Activated B cell treated with CpG ODN at 0.5 μM for 24 hours (primary cell): ENCODE measurements around the gene SLC12A7. TPM values are rescaled to one million over a fixed set of nuclear protein-coding genes. Genes with fewer than 3 reads are reported as not detected.

ENCODE experiments used
- ATAC-seq: fragments of 200-7000 bp; cut with Tn5 transposase; one replicate; pipeline ENCODE4 v1.10.0; 2021; ENCODE audit warnings: low read depth, mild to moderate bottlenecking, moderate library complexity
- CTCF ChIA-PET: fragments of 350-600 bp; sonication (Branson Sonifier 250); formaldehyde crosslinking; loops from one replicate; lab custom pipeline; 2021; ENCODE audit warnings: antibody characterized with exemption; lab: Charles Lee
- POLR2A ChIA-PET: fragments of 350-600 bp; sonication (Branson Sonifier 250); formaldehyde crosslinking; loops from one replicate; lab custom pipeline; 2021; ENCODE audit warnings: antibody characterized with exemption; lab: Charles Lee
- DNase-seq: peaks from one replicate; pipeline ENCODE4 v3.0.0; 2022
- H3K27ac Mint-ChIP-seq: one replicate; pipeline ENCODE4 v1.8.0; 2020; ENCODE audit warnings: mixed read lengths
- H3K27me3 Mint-ChIP-seq: one replicate; pipeline ENCODE4 v1.8.0; 2021; ENCODE audit warnings: mixed read lengths
- H3K36me3 Mint-ChIP-seq: one replicate; pipeline ENCODE4 v1.8.0; 2021; ENCODE audit warnings: low read depth, mixed read lengths
- H3K4me1 Mint-ChIP-seq: one replicate; pipeline ENCODE4 v1.8.0; 2021; ENCODE audit warnings: mixed read lengths
- H3K4me3 Mint-ChIP-seq: one replicate; pipeline ENCODE4 v1.8.0; 2020; ENCODE audit warnings: mild to moderate bottlenecking, mixed read lengths
- H3K9me3 Mint-ChIP-seq: one replicate; pipeline ENCODE4 v1.8.0; 2020; ENCODE audit warnings: mixed read lengths
- intact Hi-C: fragments of 100-400 bp; cut with micrococcal nuclease; formaldehyde crosslinking; loops from one replicate; pipeline ENCODE4 v1.15.1; 2024
- total RNA-seq: library from RNA; stranded (reverse); gene quantifications from 2 replicates; pipeline ENCODE4 v1.2.3, GENCODE V29; 2022
- TF ChIP-seq, protein P1 (sequence below): fragments of 200-600 bp; IDR thresholded peaks from one replicate; pipeline ENCODE4 v1.8.0; 2022; ENCODE audit warnings: antibody characterized with exemption, mild to moderate bottlenecking

Gene SLC12A7
- total RNA-seq, 1 donor from 2014 or later, result 23.3 TPM

DNA sequence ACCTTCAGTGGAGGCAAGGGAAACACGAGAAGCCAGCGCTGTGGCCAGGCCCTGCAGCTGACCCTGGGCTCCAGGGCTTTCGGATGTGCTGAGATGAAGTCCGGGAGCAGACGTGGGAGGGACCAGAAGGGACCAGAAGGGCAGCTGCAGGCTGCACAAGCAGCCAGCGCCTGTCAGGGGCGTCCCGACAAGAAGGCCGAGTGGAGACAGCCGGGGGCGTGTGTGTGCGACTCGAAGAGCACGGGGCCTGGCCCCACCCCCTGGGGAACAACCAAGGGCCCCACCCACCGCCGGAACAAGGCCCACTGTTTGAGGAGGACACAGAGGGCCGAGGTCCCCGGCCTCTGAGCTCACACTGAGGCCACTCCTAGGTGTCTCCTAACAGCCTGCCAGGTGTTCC, 31.4 kb downstream of the SLC12A7 start:
- ATAC-seq (no peak), DNase-seq (no peak)
- no peak overlapping the region for H3K4me3 Mint-ChIP-seq
- peaks cover 30% of the 10 kb centered on the region for H3K36me3 Mint-ChIP-seq
- TF ChIP-seq, protein P1, sequence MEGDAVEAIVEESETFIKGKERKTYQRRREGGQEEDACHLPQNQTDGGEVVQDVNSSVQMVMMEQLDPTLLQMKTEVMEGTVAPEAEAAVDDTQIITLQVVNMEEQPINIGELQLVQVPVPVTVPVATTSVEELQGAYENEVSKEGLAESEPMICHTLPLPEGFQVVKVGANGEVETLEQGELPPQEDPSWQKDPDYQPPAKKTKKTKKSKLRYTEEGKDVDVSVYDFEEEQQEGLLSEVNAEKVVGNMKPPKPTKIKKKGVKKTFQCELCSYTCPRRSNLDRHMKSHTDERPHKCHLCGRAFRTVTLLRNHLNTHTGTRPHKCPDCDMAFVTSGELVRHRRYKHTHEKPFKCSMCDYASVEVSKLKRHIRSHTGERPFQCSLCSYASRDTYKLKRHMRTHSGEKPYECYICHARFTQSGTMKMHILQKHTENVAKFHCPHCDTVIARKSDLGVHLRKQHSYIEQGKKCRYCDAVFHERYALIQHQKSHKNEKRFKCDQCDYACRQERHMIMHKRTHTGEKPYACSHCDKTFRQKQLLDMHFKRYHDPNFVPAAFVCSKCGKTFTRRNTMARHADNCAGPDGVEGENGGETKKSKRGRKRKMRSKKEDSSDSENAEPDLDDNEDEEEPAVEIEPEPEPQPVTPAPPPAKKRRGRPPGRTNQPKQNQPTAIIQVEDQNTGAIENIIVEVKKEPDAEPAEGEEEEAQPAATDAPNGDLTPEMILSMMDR, result no peak
- H3K9me3 Mint-ChIP-seq, result no peaks in the 10 kb centered on the region
- ChIA-PET POLR2A (no interaction called here), CTCF (no interaction called here)
- H3K4me1 Mint-ChIP-seq, result no peaks in the 10 kb centered on the region
- intact Hi-C loops, result no loop called here
- no peak overlapping the region for H3K27ac Mint-ChIP-seq
- no peaks in the 10 kb centered on the region for H3K27me3 Mint-ChIP-seq

GRCh38 chr5:1079961-1080360, 31.9 kb downstream of the SLC12A7 start:
- no peak for ATAC-seq
- intact Hi-C loops, result no loop called here
- POLR2A ChIA-PET, result no interaction called here
- Mint-ChIP-seq H3K27me3 (no peaks in the 10 kb centered on the region), H3K27ac (no peak overlapping the region), H3K4me1 (no peaks in the 10 kb centered on the region), H3K4me3 (no peak overlapping the region), H3K9me3 (no peaks in the 10 kb centered on the region), H3K36me3 (peaks cover 30% of the 10 kb centered on the region)
- DNase-seq, result no peak
- TF ChIP-seq, protein P1, result no peak
- CTCF ChIA-PET, result no interaction called here

- DNase-seq, result no peak
- Mint-ChIP-seq H3K4me3 (no peak overlapping the region), H3K27ac (no peak overlapping the region), H3K36me3 (peaks cover 26% of the 10 kb centered on the region), H3K4me1 (no peaks in the 10 kb centered on the region), H3K27me3 (no peaks in the 10 kb centered on the region), H3K9me3 (no peaks in the 10 kb centered on the region)
- ATAC-seq, result no peak
- intact Hi-C loops, result no loop called here
- ChIA-PET CTCF (no interaction called here), POLR2A (no interaction called here)
- TF ChIP-seq, protein P1, result no peak
Measured at GRCh38 chr5:1079486-1079885, 32.4 kb downstream of the SLC12A7 start.

GRCh38 chr5:1078851-1079250, 33.0 kb downstream of the SLC12A7 start:
- intact Hi-C loops, result no loop called here
- DNase-seq (no peak), ATAC-seq (no peak)
- H3K9me3 Mint-ChIP-seq, result no peaks in the 10 kb centered on the region
- H3K27ac Mint-ChIP-seq, result no peak overlapping the region
- ChIA-PET POLR2A (no interaction called here), CTCF (no interaction called here)
- no peaks in the 10 kb centered on the region for H3K27me3 Mint-ChIP-seq
- TF ChIP-seq, protein P1, result no peak
- no peak overlapping the region for H3K4me3 Mint-ChIP-seq
- H3K4me1 Mint-ChIP-seq, result no peaks in the 10 kb centered on the region
- H3K36me3 Mint-ChIP-seq, result peaks cover 25% of the 10 kb centered on the region

- H3K9me3 Mint-ChIP-seq, result no peaks in the 10 kb centered on the region
- intact Hi-C loops, result no loop called here
- H3K4me3 Mint-ChIP-seq, result no peak overlapping the region
- ChIA-PET POLR2A (no interaction called here), CTCF (no interaction called here)
- TF ChIP-seq, protein P1, result no peak
- H3K27ac Mint-ChIP-seq, result no peak overlapping the region
- DNase-seq (no peak), ATAC-seq (no peak)
- no peaks in the 10 kb centered on the region for H3K27me3 Mint-ChIP-seq
- H3K36me3 Mint-ChIP-seq, result peaks cover 26% of the 10 kb centered on the region
- H3K4me1 Mint-ChIP-seq, result no peaks in the 10 kb centered on the region
Measured at GRCh38 chr5:1078206-1078605, 33.7 kb downstream of the SLC12A7 start.
